CD4-positive, alpha-beta T cell treated with Interleukin-10 for 1 hour (primary cell): ENCODE results near the gene CTNNA1.

ENCODE experiments used
- DNase-seq: peaks from one replicate; pipeline ENCODE4 v3.0.0-alpha.2; 2020

Gene CTNNA1

DNA sequence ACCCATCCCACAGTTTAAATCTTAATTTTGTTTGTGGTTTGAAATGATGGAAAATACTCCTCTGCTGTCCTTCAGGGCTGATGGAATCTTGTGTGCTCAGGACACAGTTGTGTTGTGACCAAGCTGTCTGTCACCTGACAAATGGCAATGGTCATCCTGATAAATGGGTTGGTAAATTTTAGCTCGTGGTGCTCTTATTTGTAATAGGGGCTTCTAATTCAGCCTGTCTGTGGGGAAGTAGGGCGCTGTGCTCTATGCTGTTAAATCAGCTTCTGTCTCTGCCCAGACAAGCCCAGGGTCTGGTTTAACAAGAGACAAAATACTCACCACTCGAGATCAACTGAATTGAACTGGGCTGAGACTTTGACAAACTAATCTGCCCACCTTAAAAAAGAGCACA, 117.4 kb downstream of the CTNNA1 start:
- DNase-seq: no peak

DNA sequence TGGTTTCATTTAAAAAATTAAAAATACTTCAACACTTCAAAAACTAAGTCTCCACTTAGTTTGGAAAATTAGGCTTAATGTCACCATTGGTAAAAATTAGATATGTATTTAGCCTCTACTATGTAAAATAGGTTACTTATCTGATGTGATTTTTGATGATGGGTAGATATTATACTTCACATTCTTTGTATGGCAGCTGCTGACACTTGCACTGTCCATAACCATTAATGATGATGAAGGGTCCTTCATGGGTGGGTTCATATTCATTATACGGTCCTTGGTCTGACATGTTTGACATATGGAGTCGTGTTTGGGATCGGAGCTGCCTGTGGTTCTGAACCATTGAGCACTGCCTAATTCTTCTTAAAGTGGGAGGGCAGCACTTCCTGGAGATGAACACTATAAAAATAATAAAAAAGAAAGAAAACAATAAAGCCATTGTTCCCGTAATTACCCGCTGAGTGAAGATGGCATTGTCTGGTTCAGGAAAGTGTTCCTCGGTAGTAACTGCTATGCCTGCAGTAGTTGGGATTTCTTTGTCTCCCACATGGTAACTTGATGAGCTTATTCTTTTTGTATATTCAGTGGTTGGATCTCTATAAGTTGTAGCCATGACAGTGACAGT, 119.7 kb downstream of the CTNNA1 start:
- DNase-seq: no peak

DNA sequence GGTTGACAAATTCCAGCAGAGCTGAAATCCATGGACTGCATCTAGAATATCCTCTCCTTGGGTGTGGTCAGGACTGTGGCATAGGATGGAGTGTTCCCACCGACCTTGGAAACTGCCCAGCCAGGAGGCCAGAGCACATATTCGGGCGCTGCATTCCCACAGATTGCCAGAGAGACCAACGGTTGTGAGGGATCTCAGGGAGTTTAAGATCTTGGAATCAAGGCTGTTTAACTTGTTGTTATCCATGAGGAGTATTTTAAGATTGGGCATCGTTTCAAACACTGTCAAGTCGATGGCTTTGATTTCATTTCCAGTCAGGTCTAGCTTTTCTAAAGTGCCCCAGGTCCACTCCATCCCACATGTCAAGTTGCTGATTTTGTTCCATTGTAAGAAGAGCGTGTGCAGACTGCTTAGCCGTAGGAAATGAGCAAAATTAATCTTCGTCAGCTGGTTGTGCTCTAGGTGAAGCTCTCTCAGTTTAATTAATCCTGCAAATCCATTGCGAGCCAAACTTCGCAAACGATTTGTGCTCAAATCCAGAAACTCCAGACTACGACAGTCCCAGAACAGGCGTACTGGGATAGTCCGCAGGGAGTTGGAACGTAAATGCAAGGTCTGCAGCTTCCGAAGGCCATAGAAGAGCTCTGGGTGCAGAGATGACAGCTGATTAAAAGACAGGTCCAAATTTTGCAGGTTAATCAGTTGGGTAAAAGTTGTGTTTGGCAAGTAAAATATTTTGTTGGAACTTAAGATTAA, 120.4 kb downstream of the CTNNA1 start:
- no peak for DNase-seq

DNA sequence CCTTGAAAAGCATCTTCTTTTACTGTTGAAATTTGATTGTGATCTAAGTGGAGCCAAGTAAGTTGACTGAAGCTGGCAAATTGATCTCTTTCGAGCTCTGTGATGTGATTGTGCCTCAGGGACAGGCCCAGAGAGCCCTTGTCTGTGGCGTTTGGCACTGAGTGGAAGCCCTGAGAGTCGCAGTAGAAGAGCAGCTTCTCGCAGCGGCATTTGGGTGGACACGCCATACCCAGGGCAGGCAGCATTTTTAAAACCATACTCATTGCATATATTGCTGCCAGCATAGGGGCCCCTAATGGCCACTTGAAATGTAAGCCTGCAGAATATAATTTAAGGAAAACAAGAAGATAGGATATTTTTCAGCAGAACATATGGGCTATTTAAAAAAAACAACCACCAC, 121.0 kb downstream of the CTNNA1 start:
- DNase-seq: no peak

GRCh38 chr5:138874771-138875551, 121.7 kb downstream of the CTNNA1 start, which contains the start of gene LRRTM2:
Gene LRRTM2 (minus strand): TSS chr5:138875335. CDS start chr5:138874911, 424 bp downstream.
- no peak for DNase-seq

GRCh38 chr5:138875552-138875875, 122.3 kb downstream of the CTNNA1 start:
- no peak for DNase-seq

DNA sequence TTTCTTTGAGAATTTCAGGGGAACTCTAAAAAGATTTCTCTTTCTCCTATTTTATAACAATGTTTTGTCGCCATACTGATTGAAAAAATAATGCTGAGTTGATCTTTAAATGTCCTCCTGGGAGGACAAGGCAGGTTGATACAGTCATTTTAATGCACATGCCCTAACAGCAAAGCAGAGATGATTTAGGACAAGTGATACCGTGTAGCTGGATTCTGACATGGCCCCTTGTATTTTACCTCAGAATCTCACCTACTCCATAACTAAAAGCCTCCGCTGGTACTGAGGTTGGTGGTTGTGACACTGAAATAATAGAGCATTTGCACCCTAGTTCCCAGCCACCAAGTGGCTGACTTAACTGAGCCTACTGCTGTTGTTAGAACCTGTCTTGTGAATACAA, 122.7 kb downstream of the CTNNA1 start:
- DNase-seq: no peak

- no peak for DNase-seq
Observed at GRCh38 chr5:138876811-138877210, 123.6 kb downstream of the CTNNA1 start.

DNA sequence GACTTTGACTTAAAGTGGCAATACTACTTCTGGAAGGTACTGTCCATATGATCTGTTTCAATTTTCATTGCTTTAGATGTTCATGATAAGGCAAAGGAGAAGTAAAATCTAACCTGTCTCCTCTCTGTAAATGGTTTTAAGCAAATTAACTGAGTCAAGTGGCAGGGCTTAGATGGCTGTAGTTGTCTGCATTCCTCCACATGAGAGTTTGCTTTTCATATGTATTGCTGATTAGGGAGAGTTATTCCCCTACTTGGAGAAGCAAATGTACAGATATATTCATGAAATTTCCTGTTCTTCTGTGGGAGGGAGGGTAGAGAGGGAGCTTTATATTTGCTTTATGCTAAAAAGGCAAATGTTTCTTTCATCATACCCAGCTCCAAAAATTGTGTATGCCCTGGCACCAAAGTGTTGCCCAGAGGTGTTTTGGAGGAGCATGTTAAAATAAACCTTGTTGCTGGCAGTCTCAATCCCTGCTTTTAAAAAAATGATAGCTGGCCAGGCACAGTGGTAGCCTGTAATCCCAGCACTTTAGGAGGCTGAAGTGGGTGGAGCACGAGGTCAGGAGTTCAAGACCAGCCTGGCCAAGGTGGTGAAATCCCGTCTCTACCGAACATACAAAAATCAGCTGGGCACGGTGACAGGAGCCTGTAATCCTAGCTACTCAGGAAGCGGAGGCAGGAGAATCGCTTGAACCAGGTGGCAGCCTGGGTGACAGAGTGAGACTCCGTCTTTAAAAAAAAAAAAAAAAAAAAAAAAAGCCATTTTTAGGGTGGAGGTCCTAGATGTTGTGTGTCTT, 125.4 kb downstream of the CTNNA1 start:
- no peak for DNase-seq

GRCh38 chr5:138883211-138883610, 130.0 kb downstream of the CTNNA1 start:
- DNase-seq: no peak

- DNase-seq: no peak
Observed at GRCh38 chr5:138884094-138884493, 130.9 kb downstream of the CTNNA1 start.

DNA sequence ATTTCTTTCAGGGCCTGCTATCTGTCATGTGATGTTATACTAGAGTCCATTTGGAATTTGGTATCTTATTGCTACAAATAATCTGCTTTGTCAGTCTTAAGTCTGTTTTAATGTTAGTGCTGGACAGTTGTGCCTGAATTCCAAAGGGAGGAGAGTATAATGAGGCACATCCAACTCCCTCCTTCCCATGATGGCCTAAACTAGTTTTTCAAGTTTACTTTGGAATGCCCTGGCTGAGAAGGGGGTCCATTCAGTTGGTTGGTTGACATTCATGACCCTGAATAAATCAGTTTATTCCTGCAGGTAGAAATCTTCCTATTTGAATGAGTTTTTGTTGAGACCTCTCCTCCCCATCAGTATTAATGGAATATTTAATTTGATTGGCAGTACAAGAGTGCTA, 131.3 kb downstream of the CTNNA1 start:
- DNase-seq: no peak

GRCh38 chr5:138889994-138890393, 136.8 kb downstream of the CTNNA1 start:
- DNase-seq: no peak

DNA sequence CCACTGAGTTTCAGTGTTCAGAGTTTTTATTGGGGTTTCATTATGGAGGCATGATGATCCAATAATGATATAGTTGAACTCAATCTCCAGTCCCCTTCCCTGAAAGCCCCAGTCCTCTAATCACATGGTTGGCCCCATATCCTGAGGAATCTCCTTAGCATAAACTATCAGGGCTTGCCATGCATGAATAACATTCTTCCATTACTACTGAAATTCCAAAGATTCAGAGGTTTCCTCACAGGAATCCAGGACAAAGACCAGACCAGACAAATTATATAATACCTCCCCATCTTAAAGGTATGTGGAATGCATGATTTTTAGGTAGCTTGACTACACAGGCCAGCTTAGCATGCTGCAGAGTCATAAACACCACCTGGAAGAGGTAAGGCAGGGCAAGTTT, 137.4 kb downstream of the CTNNA1 start:
- no peak for DNase-seq

GRCh38 chr5:138895918-138896317, 142.7 kb downstream of the CTNNA1 start:
- DNase-seq: no peak

- DNase-seq: no peak
Observed at GRCh38 chr5:138898299-138898698, 145.1 kb downstream of the CTNNA1 start.

DNA sequence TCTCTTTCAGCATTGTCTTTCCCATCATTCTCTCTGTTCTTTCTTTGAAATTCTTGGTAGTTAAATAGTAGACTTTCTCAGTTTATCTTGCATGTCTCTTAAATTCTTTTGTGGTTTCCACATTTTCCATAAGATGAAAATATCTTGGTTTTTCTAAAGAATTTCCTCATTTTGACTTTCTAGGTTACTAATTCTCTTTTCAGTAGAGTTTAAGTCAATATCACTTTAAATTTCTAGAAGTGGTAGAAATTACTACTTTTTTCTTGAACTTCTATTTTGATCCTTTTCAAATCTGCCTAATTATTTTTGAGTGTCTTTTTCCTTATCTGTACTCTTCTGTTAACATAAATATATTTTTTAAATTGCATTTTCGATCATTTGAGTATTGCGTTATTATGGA, 145.5 kb downstream of the CTNNA1 start:
- DNase-seq: no peak

GRCh38 chr5:138900281-138900965, 147.2 kb downstream of the CTNNA1 start:
- DNase-seq: no peak

- DNase-seq: no peak
Observed at GRCh38 chr5:138901716-138902115, 148.5 kb downstream of the CTNNA1 start.

- no peak for DNase-seq
Observed at GRCh38 chr5:138903130-138903775, 150.0 kb downstream of the CTNNA1 start.

GRCh38 chr5:138905541-138905940, 152.3 kb downstream of the CTNNA1 start:
- no peak for DNase-seq

DNA sequence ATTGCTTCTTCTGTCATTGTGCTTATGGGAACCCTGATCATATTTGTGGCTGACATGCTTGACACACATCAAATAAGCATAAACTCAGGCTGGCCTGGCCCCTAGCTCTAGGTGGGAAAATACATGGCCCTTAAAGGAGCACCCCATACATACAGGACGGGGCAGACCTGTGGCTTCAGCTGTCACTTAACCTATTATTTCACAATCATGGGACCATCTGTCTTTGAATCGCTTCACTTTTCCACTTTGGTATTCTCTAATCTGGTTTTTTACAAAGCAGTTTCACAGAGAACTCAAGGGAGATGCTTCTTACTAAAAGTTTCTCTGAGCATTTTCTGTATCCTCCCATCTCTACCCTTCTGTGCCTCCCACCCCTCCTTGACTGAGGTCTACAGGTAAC, 156.5 kb downstream of the CTNNA1 start:
- no peak for DNase-seq
